Endodermal cell (in vitro differentiated cells): ENCODE results near the gene ALKBH7. TPM values are rescaled to one million over a fixed set of nuclear protein-coding genes. Genes with fewer than 3 reads are reported as not detected.

Experiments used
- DNase-seq: peaks from one replicate; pipeline ENCODE4 v3.0.0-alpha.2; 2017
- H3K27ac ChIP-seq: 2 replicates; pipeline ENCODE4 v1.5.1; 2013; ENCODE audit warnings: mild to moderate bottlenecking, low read depth, low read length, moderate library complexity
- H3K27me3 ChIP-seq: 2 replicates; pipeline ENCODE4 v1.6.1; 2013; ENCODE audit warnings: mild to moderate bottlenecking, low read length, moderate library complexity; ENCODE audit not compliant: insufficient read depth, control insufficient read depth, poor library complexity, severe bottlenecking
- H3K36me3 ChIP-seq: 2 replicates; pipeline ENCODE4 v1.7.0; 2013; ENCODE audit warnings: mild to moderate bottlenecking, low read length, moderate library complexity; ENCODE audit not compliant: control insufficient read depth, insufficient read depth
- H3K4me1 ChIP-seq: one replicate; pipeline ENCODE4 v1.7.0; 2013; ENCODE audit warnings: low read length; ENCODE audit not compliant: control insufficient read depth, insufficient read depth
- H3K4me3 ChIP-seq: 2 replicates; pipeline ENCODE4 v1.5.1; 2013; ENCODE audit warnings: mild to moderate bottlenecking, low read length, moderate library complexity
- H3K9ac ChIP-seq: 2 replicates; pipeline ENCODE4 v1.6.1; 2013; ENCODE audit warnings: mild to moderate bottlenecking, low read length, moderate library complexity; ENCODE audit not compliant: poor library complexity, severe bottlenecking; ENCODE audit errors: extremely low read depth
- H3K9me3 ChIP-seq: 2 replicates; pipeline ENCODE4 v1.6.1; 2013; ENCODE audit warnings: mild to moderate bottlenecking, low read length, moderate library complexity; ENCODE audit not compliant: control insufficient read depth
- H3K27ac Mint-ChIP-seq: 2 replicates; pipeline ENCODE4 v1.8.0; 2020; ENCODE audit warnings: mixed read lengths
- H3K27me3 Mint-ChIP-seq: 2 replicates; pipeline ENCODE4 v1.8.0; 2021; ENCODE audit warnings: mild to moderate bottlenecking, mixed read lengths; ENCODE audit not compliant: insufficient read depth
- H3K36me3 Mint-ChIP-seq: 2 replicates; pipeline ENCODE4 v1.8.0; 2020; ENCODE audit warnings: low read depth, mixed read lengths
- H3K4me1 Mint-ChIP-seq: 2 replicates; pipeline ENCODE4 v1.8.0; 2020; ENCODE audit warnings: mixed read lengths
- H3K4me3 Mint-ChIP-seq: 2 replicates; pipeline ENCODE4 v1.8.0; 2020; ENCODE audit warnings: mild to moderate bottlenecking, moderate library complexity, mixed read lengths
- H3K9me3 Mint-ChIP-seq: 2 replicates; pipeline ENCODE4 v1.8.0; 2020; ENCODE audit warnings: mild to moderate bottlenecking, mixed read lengths
- CTCF ChIP-seq: fragments of 200-600 bp; sonication (generic); conservative IDR thresholded peaks from 2 replicates; pipeline ENCODE4 v1.5.0; 2021; ENCODE audit warnings: antibody characterized with exemption, mild to moderate bottlenecking
- WGBS, 2 experiments: methylation state at CpG; one replicate each; pipeline versions ENCODE4 v1.1.5 to v1.1.7; 2013; ENCODE audit warnings: missing lambda C conversion rate in 2 of 2, mixed read lengths in 1 of 2; ENCODE audit not compliant: insufficient coverage in 1 of 2, insufficient read length in 1 of 2; 5-methylcytosine and 5-hydroxymethylcytosine counted together
- total RNA-seq, 2 donors: library from RNA; stranded (reverse); fragmentation: NEBNext Ultra II Directional in 1 of 2; extraction: Animal tissue kit (Norgen Biotek cat#: 25700) in 1 of 2; gene quantifications; 2 replicates in 1 of 2; 3 replicates in 1 of 2; pipeline ENCODE4 v1.2.1, GENCODE V29; 2021

ALKBH7 gene
- total RNA-seq, 2 donors from 2014 or later: 80.0 to 98.3 TPM

- Histone ChIP-seq H3K36me3 (peaks cover 4% of the 10 kb centered on the region), H3K4me1 (peaks cover 2% of the 10 kb centered on the region), H3K27ac (peak overlapping the region; percentile 92), H3K27me3 (no peaks in the 10 kb centered on the region), H3K9ac (peak overlapping the region; percentile 67), H3K4me3 (peak overlapping the region; percentile 82), H3K9me3 (no peaks in the 10 kb centered on the region)
- Mint-ChIP-seq H3K36me3 (peaks cover 16% of the 10 kb centered on the region), H3K4me3 (peak overlapping the region; percentile 84), H3K4me1 (peaks cover 8% of the 10 kb centered on the region), H3K27me3 (no peaks in the 10 kb centered on the region), H3K9me3 (no peaks in the 10 kb centered on the region), H3K27ac (peak overlapping the region; percentile 94)
- DNase-seq: peak; percentile 100
- TF ChIP-seq CTCF: no peak
- 0% methylated on average over 12 to 53 of the region's 53 CpGs for WGBS, 2 experiments
Observed at GRCh38 chr19:6373096-6373812, 660 bp downstream of the ALKBH7 start.

- peaks cover 17% of the 10 kb centered on the region for H3K36me3 Mint-ChIP-seq
- H3K27me3 Mint-ChIP-seq: no peaks in the 10 kb centered on the region
- Histone ChIP-seq H3K36me3 (peaks cover 6% of the 10 kb centered on the region), H3K27ac (no peak overlapping the region), H3K9me3 (no peaks in the 10 kb centered on the region), H3K9ac (peak overlapping the region; percentile 30), H3K4me3 (peak overlapping the region; percentile 77), H3K27me3 (no peaks in the 10 kb centered on the region), H3K4me1 (peaks cover 5% of the 10 kb centered on the region)
- H3K4me1 Mint-ChIP-seq: peaks cover 8% of the 10 kb centered on the region
- peak overlapping the region; percentile 84 for H3K4me3 Mint-ChIP-seq
- 27 to 67% methylated on average over 1 to 5 of the region's 5 CpGs for WGBS, 2 experiments
- H3K27ac Mint-ChIP-seq: peak overlapping the region; percentile 77
- DNase-seq: no peak
- H3K9me3 Mint-ChIP-seq: no peaks in the 10 kb centered on the region
- TF ChIP-seq CTCF: no peak
Observed at GRCh38 chr19:6373813-6374108, 1.2 kb downstream of the ALKBH7 start.

DNA sequence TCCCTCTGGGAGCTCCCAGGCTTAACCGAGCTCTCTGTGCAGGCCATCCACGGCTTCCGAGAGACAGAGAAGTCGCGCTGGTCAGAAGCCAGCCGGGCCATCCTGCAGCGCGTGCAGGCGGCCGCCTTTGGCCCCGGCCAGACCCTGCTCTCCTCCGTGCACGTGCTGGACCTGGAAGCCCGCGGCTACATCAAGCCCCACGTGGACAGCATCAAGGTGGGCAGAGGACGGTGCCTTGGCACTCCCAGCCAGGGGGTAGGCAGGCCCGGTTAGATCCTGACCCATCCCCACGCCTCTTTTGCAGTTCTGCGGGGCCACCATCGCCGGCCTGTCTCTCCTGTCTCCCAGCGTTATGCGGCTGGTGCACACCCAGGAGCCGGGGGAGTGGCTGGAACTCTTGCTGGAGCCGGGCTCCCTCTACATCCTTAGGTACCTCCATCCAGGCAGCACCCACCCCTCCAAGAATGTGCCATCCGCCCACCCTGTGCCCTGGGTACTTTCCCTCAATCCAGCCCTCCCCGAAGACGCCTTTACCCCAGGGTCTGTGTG, 1.6 kb downstream of the ALKBH7 start:
- 86 to 96% methylated on average over 20 to 29 of the region's 29 CpGs for WGBS, 2 experiments
- TF ChIP-seq CTCF: no peak
- peaks cover 17% of the 10 kb centered on the region for H3K36me3 Mint-ChIP-seq
- peak overlapping the region; percentile 84 for H3K4me3 Mint-ChIP-seq
- DNase-seq: no peak
- H3K9me3 Mint-ChIP-seq: no peaks in the 10 kb centered on the region
- H3K9ac ChIP-seq: peak overlapping the region; percentile 30
- H3K4me3 ChIP-seq: peak overlapping the region; percentile 77
- H3K9me3 ChIP-seq: no peaks in the 10 kb centered on the region
- peaks cover 5% of the 10 kb centered on the region for H3K4me1 ChIP-seq
- H3K36me3 ChIP-seq: peaks cover 11% of the 10 kb centered on the region
- H3K4me1 Mint-ChIP-seq: peaks cover 8% of the 10 kb centered on the region
- H3K27ac Mint-ChIP-seq: no peak overlapping the region
- no peaks in the 10 kb centered on the region for H3K27me3 Mint-ChIP-seq
- no peak overlapping the region for H3K27ac ChIP-seq
- H3K27me3 ChIP-seq: no peaks in the 10 kb centered on the region
